ENCODE results near the gene SETX.

Gene SETX

GRCh38 chr9:132244582-132245455 is 110.0 kb downstream of the SETX start:
- Histone ChIP-seq H3K9me3 (ENCODE audit: low read length) (no peaks in the 10 kb centered on the region), H3K4me1 (ENCODE audit: insufficient read depth, low read length, severe bottlenecking) (peaks cover 22% of the 10 kb centered on the region), H3K79me2 (ENCODE audit: insufficient read depth, low read length) (no peaks in the 10 kb centered on the region), H3K9ac (ENCODE audit: low read length) (no peak overlapping the region), H2AFZ (ENCODE audit: low read length) (no peak overlapping the region), H3F3A (ENCODE audit: insufficient read depth, low read length) (no peaks in the 10 kb centered on the region), H3K27me3 (ENCODE audit: insufficient read depth, low read length) (peaks cover 4% of the 10 kb centered on the region; the same call in 1 of the 2 replicates), H3K4me2 (ENCODE audit: low read length) (no peak overlapping the region), H4K20me1 (ENCODE audit: insufficient read depth, low read length) (no peaks in the 10 kb centered on the region), H3K27ac (ENCODE audit: low read depth, low read length, poor library complexity, severe bottlenecking) (no peak overlapping the region), H3K36me3 (ENCODE audit: insufficient read depth, low read length) (no peaks in the 10 kb centered on the region), H3K4me3 (ENCODE audit: low read depth, low read length, poor library complexity, severe bottlenecking) (no peak overlapping the region), H3K9me2 (ENCODE audit: low read depth, low read length) (no peaks in the 10 kb centered on the region)
- TF ChIP-seq CTCF (IDR thresholded peaks at IDR 0.05; ENCODE audit: low read length) = no peak
- no peak for TF ChIP-seq EZH2 (IDR thresholded peaks at IDR 0.05; ENCODE audit: borderline replicate concordance, low read length)

- Histone ChIP-seq H3K4me1 (ENCODE audit: insufficient read depth, low read length, severe bottlenecking) (peaks cover 22% of the 10 kb centered on the region), H3K9ac (ENCODE audit: low read length) (no peak overlapping the region), H3K79me2 (ENCODE audit: insufficient read depth, low read length) (no peaks in the 10 kb centered on the region), H3K4me2 (ENCODE audit: low read length) (no peak overlapping the region), H3K9me2 (ENCODE audit: low read depth, low read length) (no peaks in the 10 kb centered on the region), H3K36me3 (ENCODE audit: insufficient read depth, low read length) (no peaks in the 10 kb centered on the region), H3K27me3 (ENCODE audit: insufficient read depth, low read length) (peaks cover 4% of the 10 kb centered on the region; the same call in 1 of the 2 replicates), H3K27ac (ENCODE audit: low read depth, low read length, poor library complexity, severe bottlenecking) (no peak overlapping the region), H2AFZ (ENCODE audit: low read length) (no peak overlapping the region), H3F3A (ENCODE audit: insufficient read depth, low read length) (no peaks in the 10 kb centered on the region), H3K4me3 (ENCODE audit: low read depth, low read length, poor library complexity, severe bottlenecking) (no peak overlapping the region), H4K20me1 (ENCODE audit: insufficient read depth, low read length) (no peaks in the 10 kb centered on the region), H3K9me3 (ENCODE audit: low read length) (no peaks in the 10 kb centered on the region)
- TF ChIP-seq EZH2 (IDR thresholded peaks at IDR 0.05; ENCODE audit: borderline replicate concordance, low read length) = no peak
- TF ChIP-seq CTCF (IDR thresholded peaks at IDR 0.05; ENCODE audit: low read length) = peak; percentile 19; the same call in 1 of the 2 replicates
These were observed 111.4 kb downstream of the SETX start for GRCh38 chr9:132243156-132244074.

GRCh38 chr9:132242621-132243155 is 112.1 kb downstream of the SETX start:
- Histone ChIP-seq H3F3A (ENCODE audit: insufficient read depth, low read length) (no peaks in the 10 kb centered on the region), H3K9me2 (ENCODE audit: low read depth, low read length) (no peaks in the 10 kb centered on the region), H3K4me1 (ENCODE audit: insufficient read depth, low read length, severe bottlenecking) (peaks cover 22% of the 10 kb centered on the region), H2AFZ (ENCODE audit: low read length) (no peak overlapping the region), H3K36me3 (ENCODE audit: insufficient read depth, low read length) (no peaks in the 10 kb centered on the region), H3K4me3 (ENCODE audit: low read depth, low read length, poor library complexity, severe bottlenecking) (peak overlapping the region; percentile 56), H3K79me2 (ENCODE audit: insufficient read depth, low read length) (no peaks in the 10 kb centered on the region), H4K20me1 (ENCODE audit: insufficient read depth, low read length) (no peaks in the 10 kb centered on the region), H3K27ac (ENCODE audit: low read depth, low read length, poor library complexity, severe bottlenecking) (no peak overlapping the region), H3K9me3 (ENCODE audit: low read length) (no peaks in the 10 kb centered on the region), H3K27me3 (ENCODE audit: insufficient read depth, low read length) (peaks cover 4% of the 10 kb centered on the region; the same call in 1 of the 2 replicates), H3K4me2 (ENCODE audit: low read length) (peak overlapping the region; percentile 62), H3K9ac (ENCODE audit: low read length) (peak overlapping the region; percentile 18)
- TF ChIP-seq CTCF (IDR thresholded peaks at IDR 0.05; ENCODE audit: low read length) (no peak), EZH2 (IDR thresholded peaks at IDR 0.05; ENCODE audit: borderline replicate concordance, low read length) (no peak)
